ENCODE data around the gene CDH13.

The CDH13 gene

DNA sequence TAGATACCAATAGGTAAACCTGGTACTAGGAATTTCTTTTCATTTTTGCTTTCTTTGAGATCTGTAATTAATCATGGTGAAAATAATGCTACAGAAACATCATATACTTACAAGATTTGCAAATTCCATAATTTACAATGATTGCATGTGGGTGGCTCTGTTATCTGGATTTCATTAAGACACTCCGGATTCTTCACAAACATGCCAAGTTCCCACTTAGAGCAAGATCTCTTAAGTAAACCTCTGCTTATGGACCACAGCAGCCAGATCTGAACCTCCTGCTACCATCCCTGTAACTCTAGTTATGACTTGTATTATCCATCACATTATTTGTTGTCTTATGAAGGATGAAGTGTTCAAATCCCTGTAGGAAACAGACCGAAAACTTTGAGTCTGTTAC lies 424.7 kb downstream of the CDH13 start:
- Histone ChIP-seq H3K9ac (ENCODE audit: low read length) (no peak overlapping the region), H3K36me3 (replicated peaks; ENCODE audit: low read depth, low read length) (no peaks in the 10 kb centered on the region), H3K4me3 (ENCODE audit: low read length) (no peak overlapping the region), H3K27me3 (ENCODE audit: low read depth, low read length) (no peaks in the 10 kb centered on the region), H3K4me2 (ENCODE audit: low read length) (no peak overlapping the region), H3K79me2 (ENCODE audit: low read length) (no peaks in the 10 kb centered on the region), H3K4me1 (ENCODE audit: low read length) (no peaks in the 10 kb centered on the region), H2AFZ (ENCODE audit: low read depth, low read length) (no peak overlapping the region), H3K27ac (ENCODE audit: low read length) (no peak overlapping the region), H3K9me3 (ENCODE audit: insufficient read depth, low read length) (no peaks in the 10 kb centered on the region), H4K20me1 (ENCODE audit: insufficient read depth, low read length) (no peaks in the 10 kb centered on the region)
- TF ChIP-seq EZH2phosphoT487 (IDR thresholded peaks at IDR 0.05; ENCODE audit: low read depth) = no peak
- TF ChIP-seq, protein P1, sequence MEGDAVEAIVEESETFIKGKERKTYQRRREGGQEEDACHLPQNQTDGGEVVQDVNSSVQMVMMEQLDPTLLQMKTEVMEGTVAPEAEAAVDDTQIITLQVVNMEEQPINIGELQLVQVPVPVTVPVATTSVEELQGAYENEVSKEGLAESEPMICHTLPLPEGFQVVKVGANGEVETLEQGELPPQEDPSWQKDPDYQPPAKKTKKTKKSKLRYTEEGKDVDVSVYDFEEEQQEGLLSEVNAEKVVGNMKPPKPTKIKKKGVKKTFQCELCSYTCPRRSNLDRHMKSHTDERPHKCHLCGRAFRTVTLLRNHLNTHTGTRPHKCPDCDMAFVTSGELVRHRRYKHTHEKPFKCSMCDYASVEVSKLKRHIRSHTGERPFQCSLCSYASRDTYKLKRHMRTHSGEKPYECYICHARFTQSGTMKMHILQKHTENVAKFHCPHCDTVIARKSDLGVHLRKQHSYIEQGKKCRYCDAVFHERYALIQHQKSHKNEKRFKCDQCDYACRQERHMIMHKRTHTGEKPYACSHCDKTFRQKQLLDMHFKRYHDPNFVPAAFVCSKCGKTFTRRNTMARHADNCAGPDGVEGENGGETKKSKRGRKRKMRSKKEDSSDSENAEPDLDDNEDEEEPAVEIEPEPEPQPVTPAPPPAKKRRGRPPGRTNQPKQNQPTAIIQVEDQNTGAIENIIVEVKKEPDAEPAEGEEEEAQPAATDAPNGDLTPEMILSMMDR (IDR thresholded peaks at IDR 0.05; ENCODE audit: low read depth, low read length) = no peak

DNA sequence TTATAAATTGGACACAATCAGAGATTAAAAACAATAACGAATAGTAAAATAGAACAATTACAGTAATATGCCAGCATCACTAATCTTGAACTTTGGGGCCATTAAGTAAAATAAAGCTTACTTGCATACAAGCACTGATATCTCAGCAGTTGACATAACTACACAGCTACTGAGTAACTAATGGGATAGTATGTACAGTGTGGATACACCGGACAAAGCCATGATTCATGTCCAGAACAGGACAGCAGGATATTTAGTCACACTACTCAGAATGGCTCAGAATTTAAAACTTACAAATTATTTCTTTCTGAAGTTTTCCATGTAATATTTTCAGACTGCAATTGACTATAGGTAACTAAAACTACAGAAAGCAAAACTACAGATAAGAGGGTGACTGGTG lies 427.5 kb downstream of the CDH13 start:
- H3K4me2 ChIP-seq (ENCODE audit: low read length) = no peak overlapping the region
- H3K9me3 ChIP-seq (ENCODE audit: insufficient read depth, low read length) = no peaks in the 10 kb centered on the region
- H3K4me1 ChIP-seq (ENCODE audit: low read length) = no peaks in the 10 kb centered on the region
- no peaks in the 10 kb centered on the region for H3K27me3 ChIP-seq (ENCODE audit: low read depth, low read length)
- no peaks in the 10 kb centered on the region for H3K36me3 ChIP-seq (replicated peaks; ENCODE audit: low read depth, low read length)
- H3K27ac ChIP-seq (ENCODE audit: low read length) = no peak overlapping the region
- no peaks in the 10 kb centered on the region for H4K20me1 ChIP-seq (ENCODE audit: insufficient read depth, low read length)
- no peak for TF ChIP-seq EZH2phosphoT487 (IDR thresholded peaks at IDR 0.05; ENCODE audit: low read depth)
- TF ChIP-seq, protein P1 (IDR thresholded peaks at IDR 0.05; ENCODE audit: low read depth, low read length) = no peak
- no peak overlapping the region for H3K9ac ChIP-seq (ENCODE audit: low read length)
- no peak overlapping the region for H2AFZ ChIP-seq (ENCODE audit: low read depth, low read length)
- no peaks in the 10 kb centered on the region for H3K79me2 ChIP-seq (ENCODE audit: low read length)
- H3K4me3 ChIP-seq (ENCODE audit: low read length) = no peak overlapping the region

DNA sequence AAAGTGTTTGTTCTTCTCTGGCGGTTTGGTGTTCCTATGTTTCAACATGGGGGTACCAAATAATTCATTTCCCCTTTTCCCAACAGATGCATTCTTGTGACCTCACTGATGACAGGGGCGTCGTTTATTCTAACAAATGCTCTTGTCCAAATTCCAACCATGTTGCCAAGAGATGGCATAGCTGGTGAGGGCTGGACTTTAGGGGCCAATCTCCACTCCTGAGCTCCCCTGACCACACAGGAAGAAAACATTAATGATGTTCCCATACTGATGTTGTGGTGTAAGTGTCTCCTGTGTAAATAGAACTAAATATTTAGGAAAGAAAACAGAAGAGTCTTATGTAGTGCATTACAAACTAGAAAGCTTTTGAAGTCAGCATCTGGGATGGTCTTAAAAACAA lies 431.6 kb downstream of the CDH13 start:
- TF ChIP-seq, protein P1 (IDR thresholded peaks at IDR 0.05; ENCODE audit: low read depth, low read length) = no peak
- no peak for TF ChIP-seq EZH2phosphoT487 (IDR thresholded peaks at IDR 0.05; ENCODE audit: low read depth)
- Histone ChIP-seq H3K27me3 (ENCODE audit: low read depth, low read length) (no peaks in the 10 kb centered on the region), H3K79me2 (ENCODE audit: low read length) (no peaks in the 10 kb centered on the region), H3K4me3 (ENCODE audit: low read length) (no peak overlapping the region), H3K9me3 (ENCODE audit: insufficient read depth, low read length) (no peaks in the 10 kb centered on the region), H3K4me2 (ENCODE audit: low read length) (no peak overlapping the region), H4K20me1 (ENCODE audit: insufficient read depth, low read length) (no peaks in the 10 kb centered on the region), H3K36me3 (replicated peaks; ENCODE audit: low read depth, low read length) (no peaks in the 10 kb centered on the region), H3K4me1 (ENCODE audit: low read length) (no peaks in the 10 kb centered on the region), H2AFZ (ENCODE audit: low read depth, low read length) (no peak overlapping the region), H3K27ac (ENCODE audit: low read length) (no peak overlapping the region), H3K9ac (ENCODE audit: low read length) (no peak overlapping the region)

DNA sequence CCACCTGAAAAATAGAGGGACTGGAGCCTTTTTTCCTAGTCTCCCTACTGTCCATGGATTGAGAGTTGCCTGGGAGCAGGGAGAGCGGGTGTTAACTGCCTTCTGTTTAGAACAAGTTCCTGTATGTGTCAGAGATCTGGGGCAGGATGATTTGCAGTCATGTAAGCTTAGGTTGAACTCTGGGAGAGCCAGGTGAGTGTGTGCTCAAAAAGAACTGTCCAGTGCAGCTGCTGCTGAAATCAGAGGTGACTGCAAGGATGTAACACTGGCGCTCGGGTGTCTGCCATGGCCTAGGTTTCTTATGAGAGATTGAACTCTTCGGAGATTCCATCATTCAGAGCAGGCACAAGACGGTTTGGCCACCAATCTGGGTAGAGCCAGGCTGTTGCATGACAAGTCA lies 432.5 kb downstream of the CDH13 start:
- H2AFZ ChIP-seq (ENCODE audit: low read depth, low read length) = no peak overlapping the region
- no peaks in the 10 kb centered on the region for H3K9me3 ChIP-seq (ENCODE audit: insufficient read depth, low read length)
- H3K36me3 ChIP-seq (replicated peaks; ENCODE audit: low read depth, low read length) = no peaks in the 10 kb centered on the region
- no peak overlapping the region for H3K4me3 ChIP-seq (ENCODE audit: low read length)
- no peaks in the 10 kb centered on the region for H3K4me1 ChIP-seq (ENCODE audit: low read length)
- TF ChIP-seq, protein P1 (IDR thresholded peaks at IDR 0.05; ENCODE audit: low read depth, low read length) = no peak
- no peak overlapping the region for H3K27ac ChIP-seq (ENCODE audit: low read length)
- H3K4me2 ChIP-seq (ENCODE audit: low read length) = no peak overlapping the region
- no peaks in the 10 kb centered on the region for H4K20me1 ChIP-seq (ENCODE audit: insufficient read depth, low read length)
- H3K27me3 ChIP-seq (ENCODE audit: low read depth, low read length) = no peaks in the 10 kb centered on the region
- no peaks in the 10 kb centered on the region for H3K79me2 ChIP-seq (ENCODE audit: low read length)
- no peak overlapping the region for H3K9ac ChIP-seq (ENCODE audit: low read length)

All from OCI-LY3 (cell line).